ENCODE measurements around the gene UQCRQ. TPM values are rescaled to one million over a fixed set of nuclear protein-coding genes. Genes with fewer than 3 reads are reported as not detected.

The UQCRQ gene
- polyA plus RNA-seq, 2 of the 4 experiments (the other 2 are of a cell fraction) = 441 to 500 TPM

GRCh38 chr5:132865668-132866341 lies 637 bp upstream of the UQCRQ start (continued):
- TF ChIP-seq RCOR1 (IDR thresholded peaks at IDR 0.05; ENCODE audit: low read depth, low read length) (no peak), EP300 (IDR thresholded peaks at IDR 0.05) (no peak), ATOH8 (CRISPR knock-in tag; IDR thresholded peaks at IDR 0.05; ENCODE audit: low read depth) (0 out of 2 replicates have a peak, but pooled peaks have one; percentile 54), ZC3H11A (IDR thresholded peaks at IDR 0.05) (no peak), JUN (IDR thresholded peaks at IDR 0.05) (no peak; a peak in 1 of 5 replicates), NPAS2 (CRISPR knock-in tag; IDR thresholded peaks at IDR 0.05; ENCODE audit: borderline replicate concordance) (no peak), REST (IDR thresholded peaks at IDR 0.05) (no peak), SMC3 (IDR thresholded peaks at IDR 0.05) (no peak), HOXB13 (CRISPR knock-in tag; IDR thresholded peaks at IDR 0.05; ENCODE audit: low read depth) (no peak), MAZ (IDR thresholded peaks at IDR 0.05; ENCODE audit: borderline replicate concordance, low read depth, low read length) (no peak), GATA3 (IDR thresholded peaks at IDR 0.05; ENCODE audit: borderline replicate concordance) (no peak), HOXA7 (CRISPR knock-in tag; IDR thresholded peaks at IDR 0.05) (no peak), BHLHE40 (IDR thresholded peaks at IDR 0.05; ENCODE audit: low read depth, low read length) (no peak), CBX8 (IDR thresholded peaks at IDR 0.05) (no peak)

- no peak for DNase-seq (ENCODE audit: low read depth in 1 of 2, low spot score in 1 of 2)
- Histone ChIP-seq H3K27ac (peak overlapping the region; percentile 92 to 95), H3K4me1 (peaks cover 12% of the 10 kb centered on the region; the same call in 1 of the 3 replicates), H3K9me3 (no peaks in the 10 kb centered on the region), H3K4me3 (peak overlapping the region; percentile 73), H3K4me2 (peak overlapping the region; percentile 70)
- POLR2A ChIA-PET = interaction anchor here (0.6 to 1.4 kb wide), 4 partner anchors 10 to 185 kb away, joined by 3 to 4 read pairs (median 3); partner anchors contain the start of gene HSPA4
- ATAC-seq = peak in 1 of 2 experiments; percentile 33; a peak in 4 of 6 replicates
- WGBS (ENCODE audit: missing lambda C conversion rate) = 3% methylated on average over 9 of the region's 13 CpGs
- TF ChIP-seq REST (IDR thresholded peaks at IDR 0.05) = peak; percentile 30; the same call in 1 of the 2 replicates
- no peak for TF ChIP-seq MAX (IDR thresholded peaks at IDR 0.05)
- FAIRE-seq = no peak
- CTCF ChIA-PET = interaction anchor here (1.1 to 7.6 kb wide), 5 partner anchors 11 to 481 kb away, joined by 4 to 69 read pairs (median 6); partner anchors contain the start of gene SHROOM1
Measured at GRCh38 chr5:132867046-132867451, 607 bp downstream of the UQCRQ start.

Measured in A549 (cell line).